ENCODE data around the gene CDH8.
"Not testable (repeated sequence)": the region's sequence is repeated elsewhere in the genome, so short reads cannot be mapped to it uniquely, and the experiment has no call there.

Gene CDH8

DNA sequence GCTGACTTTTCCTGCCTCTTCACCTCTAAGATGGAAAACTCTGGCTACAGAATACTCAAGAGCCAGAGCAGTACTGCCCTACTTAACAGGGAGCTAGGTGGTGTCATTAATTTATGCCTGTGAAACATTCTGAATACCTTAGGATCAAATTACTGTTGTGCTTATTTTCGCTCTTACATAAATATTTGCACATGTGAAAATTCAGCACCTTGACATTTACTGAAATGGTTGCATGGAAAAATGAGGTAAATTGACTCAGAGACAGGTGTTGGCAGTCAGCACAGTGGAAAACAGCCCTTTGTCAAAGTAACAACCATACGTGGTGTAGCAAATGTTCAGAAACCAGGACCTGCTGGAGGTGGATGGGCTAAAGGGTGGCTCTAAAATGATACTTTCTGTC, 193.6 kb downstream of the CDH8 start:
- DNase-seq, result no peak

DNA sequence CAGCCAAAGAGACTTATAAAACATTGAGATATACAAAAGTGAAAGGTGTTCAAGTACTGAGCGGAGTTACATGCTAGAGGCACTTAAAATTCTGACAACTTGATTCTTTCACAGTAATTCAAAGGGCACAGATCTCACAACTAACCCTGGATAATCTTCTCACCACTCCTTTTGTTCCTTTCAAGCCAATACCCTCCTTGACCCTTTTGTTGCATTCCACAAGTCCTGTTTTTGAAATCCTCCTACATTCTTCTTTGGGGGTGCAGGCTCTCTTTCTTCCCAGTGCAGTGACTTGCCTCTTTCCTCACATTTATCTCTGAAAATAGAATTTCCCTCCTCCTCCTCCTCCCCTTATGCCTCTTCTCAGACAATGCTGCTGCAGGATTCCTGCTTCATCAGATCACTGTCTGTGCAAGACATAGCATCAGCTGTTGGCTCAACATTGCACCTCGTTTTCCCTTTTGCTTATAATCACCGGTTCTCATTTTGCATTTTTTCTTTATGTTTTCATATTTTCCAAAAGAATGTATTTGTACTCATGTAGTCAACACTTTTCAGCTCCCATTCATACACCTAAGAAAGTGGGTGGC, 199.3 kb downstream of the CDH8 start:
- DNase-seq, result peak in 1 of 2 donors; percentile 5

DNA sequence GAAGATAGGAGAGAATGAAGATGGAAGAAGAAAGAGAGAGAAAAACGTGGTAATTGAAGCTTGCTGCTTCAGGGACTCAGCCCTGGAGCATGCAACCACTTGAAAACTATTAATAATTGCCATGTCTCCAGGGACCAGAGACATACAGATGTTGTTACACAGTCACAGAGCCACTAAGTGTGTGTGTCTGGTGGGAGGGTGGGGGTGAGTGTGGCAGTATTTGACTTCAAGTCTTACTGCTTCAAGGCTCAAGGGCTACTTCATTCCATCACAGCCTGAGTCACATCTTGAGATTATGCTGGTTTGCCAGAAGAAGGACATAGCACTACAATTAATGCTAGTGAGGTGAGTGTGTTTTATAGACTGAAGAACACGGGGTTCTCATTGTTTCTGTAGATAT, 202.2 kb downstream of the CDH8 start:
- no peak for DNase-seq

DNA sequence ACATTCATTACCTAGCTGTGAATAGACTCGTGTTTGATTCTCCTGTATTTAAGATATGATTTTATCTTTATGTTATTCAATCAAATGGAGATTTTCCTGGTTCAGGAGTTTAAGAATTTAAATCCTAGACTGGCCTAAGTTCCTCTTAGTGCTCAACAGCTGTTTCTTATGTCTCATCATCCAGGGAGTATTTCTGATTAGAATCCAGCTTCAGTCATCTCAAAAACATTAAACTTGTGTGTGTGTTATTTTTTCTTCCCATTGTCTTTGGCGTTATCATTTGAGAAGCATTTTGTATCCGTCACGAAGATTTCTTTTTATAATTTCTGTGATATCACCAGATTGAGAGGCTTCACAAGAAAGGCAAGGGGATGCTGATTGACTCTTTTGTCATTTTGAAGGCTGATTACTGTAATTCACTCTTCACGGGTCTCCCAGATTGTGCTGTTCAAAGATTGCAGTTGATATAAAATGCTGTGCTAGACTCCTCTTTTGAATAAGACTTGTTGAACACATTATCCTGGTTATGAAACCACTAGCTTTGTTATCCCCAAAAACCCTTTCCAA, 204.8 kb downstream of the CDH8 start:
- DNase-seq, result no peak

DNA sequence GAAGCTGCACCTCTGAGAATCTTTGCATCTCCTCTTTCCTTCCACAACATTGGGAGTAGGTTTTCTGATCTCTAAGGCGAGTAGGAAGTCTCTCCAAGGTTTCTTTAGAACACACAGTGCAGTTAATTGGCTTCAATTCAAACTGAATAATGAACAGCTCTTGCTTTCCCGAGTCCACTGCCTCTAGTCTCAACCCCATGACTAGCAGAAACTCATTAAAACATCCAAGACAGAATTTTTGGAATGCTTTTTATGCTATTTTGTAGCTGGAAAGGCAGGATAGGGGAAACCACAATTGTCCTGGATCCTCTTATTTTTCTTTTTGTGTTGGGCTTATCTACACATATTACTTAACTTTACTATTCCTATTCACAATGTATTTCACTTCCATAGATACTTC, 206.6 kb downstream of the CDH8 start:
- DNase-seq, result no peak

DNA sequence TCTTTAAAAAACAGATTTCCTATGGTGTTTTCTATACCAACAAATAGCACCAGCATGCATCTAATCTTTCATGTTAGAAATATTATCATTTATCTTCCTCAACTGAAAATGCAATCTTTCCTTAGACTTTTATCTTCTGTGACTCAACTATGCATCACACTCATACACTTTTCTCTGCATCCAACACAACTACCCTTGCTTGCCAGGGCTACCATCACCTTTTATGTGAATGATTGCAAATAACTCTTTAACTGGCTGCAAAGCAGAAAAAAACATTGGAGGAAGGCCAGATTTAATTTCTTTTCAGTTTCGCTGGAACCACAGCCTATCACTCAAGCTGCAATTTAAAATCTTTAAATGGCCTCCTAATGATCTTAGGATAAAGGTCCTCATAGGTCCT, 212.9 kb downstream of the CDH8 start:
- no peak for DNase-seq

DNA sequence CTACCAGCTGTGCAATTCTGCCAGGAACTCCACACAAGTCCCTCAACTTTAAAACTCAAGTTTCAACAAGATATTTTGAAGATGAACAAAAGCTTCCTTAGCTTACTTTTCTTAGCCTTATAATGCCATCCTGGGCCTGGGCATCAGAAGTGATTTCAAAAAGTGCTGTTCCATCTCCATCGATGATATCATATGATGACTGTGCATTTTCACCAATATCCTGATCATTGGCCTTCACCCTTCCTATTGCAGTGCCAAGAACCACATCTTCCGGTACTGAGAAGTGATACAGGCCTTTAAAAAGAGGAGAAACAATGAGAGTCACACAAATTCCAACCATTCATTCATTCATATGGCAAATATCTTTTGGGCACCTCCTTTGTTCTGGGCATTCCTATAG, 215.4 kb downstream of the CDH8 start:
- no peak for DNase-seq

DNA sequence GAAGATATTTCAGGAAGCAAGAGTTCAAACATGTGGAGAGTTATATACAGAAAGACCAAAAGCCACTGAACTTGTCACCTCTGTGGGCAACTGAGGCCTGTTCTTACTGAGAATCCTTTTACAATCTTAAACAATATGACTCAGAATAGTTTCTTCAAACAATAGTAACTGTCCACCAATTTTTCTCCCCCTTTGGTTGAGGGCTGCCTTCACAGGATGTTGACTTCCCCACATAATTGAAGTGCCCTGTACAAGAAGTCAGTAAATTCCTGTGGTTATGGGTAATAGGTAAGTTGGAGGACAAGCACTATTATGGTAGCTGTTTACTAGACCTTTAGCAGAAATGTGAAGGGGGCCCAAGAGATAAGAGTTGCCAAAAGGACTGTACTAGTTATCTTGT, 215.8 kb downstream of the CDH8 start:
- no peak for DNase-seq

DNA sequence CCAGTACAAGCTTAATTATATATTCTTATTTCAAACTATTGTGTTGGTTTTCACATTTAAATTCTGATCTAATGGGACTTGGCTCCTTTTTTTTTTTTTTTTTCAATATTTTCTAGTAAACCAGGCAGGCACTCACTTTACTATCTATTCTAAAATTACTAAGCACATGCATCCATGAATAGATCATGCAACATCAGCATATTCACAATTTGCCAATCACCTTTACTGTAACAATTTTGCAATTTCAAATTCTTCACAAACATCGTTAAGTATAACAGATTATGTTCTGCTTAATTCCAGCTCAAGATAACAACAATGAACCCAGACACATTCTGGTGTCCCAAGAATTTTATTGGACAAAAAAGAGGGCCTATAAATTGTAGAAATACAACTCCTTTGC, 217.4 kb downstream of the CDH8 start:
- DNase-seq, result no peak

DNA sequence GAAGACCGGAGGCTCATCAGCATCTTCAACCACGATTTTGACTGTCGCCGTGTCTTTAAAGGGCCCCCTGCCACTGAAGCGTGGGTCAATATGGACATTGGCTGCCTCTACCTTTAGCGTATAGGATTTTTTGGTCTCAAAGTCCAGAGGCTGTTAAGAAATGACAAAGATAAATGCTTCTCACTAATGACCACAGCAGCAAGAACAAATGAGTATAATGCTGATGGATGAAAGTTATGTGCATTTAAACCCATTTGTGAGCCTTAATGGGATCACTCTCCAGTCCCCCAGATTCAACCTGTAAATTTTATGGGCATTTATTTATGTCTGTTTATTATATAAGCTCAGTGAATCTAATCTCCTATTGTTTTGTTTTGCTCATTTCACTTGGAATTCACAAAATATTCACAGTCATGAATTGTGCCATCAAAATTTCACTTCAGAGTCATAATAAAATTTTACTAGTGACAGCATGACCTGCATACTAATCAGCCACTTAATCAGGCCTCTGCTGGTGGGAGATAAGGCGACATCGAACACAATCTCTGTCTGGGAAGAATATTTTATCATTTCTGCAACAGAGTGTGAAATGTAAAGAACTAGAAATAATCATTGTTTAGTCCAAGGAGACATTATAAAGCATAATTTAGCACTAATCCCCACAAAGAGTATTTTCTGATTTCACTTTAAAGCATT, 218.5 kb downstream of the CDH8 start:
- no peak for DNase-seq

DNA sequence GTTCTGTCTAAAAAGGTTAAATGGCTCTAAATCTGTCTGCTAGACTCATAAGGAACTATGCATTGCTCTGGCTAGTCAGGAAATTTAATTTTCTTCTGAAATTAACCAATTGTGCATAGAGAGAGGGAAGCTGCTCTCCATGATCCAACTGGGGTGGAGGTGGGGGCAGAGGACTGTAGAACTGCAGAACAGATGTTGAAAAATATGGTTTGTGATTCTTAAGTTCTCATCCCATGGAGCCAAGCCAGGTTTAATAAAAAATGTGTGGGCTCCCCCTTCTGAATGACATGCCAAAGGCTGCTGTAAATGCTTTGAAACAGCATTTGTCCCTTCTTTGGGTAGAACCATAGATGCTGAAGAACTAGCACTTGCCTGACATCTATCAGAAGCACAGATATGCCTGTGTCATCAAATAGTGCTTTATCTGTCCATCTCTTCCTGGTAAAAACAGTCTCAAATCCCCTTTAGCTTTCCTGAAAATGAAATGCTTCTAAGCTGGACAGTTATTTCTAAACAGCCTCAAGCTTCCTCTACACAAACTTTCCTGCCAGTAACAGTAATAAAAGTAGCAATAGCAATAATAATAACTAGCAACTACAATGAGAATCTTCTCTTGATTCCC, 221.4 kb downstream of the CDH8 start:
- DNase-seq, result peak in 1 of 2 donors; percentile 10

DNA sequence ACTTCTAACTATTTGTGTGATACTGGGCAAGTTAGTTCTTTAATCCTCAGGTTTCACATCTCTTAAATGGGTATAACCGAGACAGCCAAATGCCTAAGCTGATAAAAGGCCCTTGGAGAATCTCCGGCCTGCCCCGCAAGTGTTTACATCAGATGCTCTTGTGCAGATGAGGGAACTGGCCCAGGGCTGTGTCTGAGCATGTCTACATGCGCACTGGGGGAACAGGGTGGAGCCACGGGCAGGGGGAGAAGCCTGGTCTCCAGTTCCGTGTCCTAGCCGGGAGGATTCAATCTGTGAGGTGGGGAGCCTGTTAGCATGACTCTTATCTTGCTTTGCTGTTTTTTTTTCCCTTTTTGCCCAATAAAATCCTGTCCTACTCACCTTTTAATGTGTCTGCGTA, 222.9 kb downstream of the CDH8 start:
- DNase-seq, result no peak

DNA sequence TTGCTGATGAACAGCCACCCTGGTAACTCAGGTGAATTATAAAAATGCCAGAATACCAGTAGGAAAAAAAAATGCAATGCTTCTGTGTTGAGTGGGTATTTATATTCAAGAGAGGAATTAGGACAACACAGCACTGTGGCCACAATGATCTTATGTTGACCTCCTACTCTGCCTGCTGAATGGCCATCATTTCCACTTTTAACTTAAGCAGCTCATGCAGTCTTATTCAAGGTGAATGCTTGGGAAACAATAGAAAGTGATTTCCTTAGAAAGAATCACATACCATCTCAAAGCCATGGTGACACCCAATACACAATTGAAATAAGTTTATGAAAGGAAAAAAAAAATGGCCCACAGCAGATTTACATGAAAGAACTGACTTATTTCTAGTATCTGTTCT, 224.0 kb downstream of the CDH8 start:
- no peak for DNase-seq

DNA sequence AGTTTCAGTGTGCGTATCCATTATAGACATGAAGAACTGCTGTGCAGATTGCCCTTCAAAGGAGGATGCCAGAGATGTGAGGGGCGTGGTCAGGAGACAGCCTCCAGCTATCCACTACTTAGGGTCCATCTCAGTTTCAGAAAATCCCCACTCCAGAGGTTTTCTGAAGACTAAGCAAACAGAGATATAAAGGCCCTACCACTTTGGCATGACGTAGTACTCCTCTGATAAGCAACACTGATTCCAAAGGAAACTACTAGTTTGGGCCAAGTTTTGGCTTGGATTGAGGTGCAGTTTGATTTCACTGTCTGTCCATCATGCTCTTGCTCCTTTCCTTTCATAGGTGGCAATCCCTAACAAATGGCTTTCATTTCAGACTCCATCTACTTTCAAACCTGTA, 228.7 kb downstream of the CDH8 start:
- DNase-seq, result no peak

DNA sequence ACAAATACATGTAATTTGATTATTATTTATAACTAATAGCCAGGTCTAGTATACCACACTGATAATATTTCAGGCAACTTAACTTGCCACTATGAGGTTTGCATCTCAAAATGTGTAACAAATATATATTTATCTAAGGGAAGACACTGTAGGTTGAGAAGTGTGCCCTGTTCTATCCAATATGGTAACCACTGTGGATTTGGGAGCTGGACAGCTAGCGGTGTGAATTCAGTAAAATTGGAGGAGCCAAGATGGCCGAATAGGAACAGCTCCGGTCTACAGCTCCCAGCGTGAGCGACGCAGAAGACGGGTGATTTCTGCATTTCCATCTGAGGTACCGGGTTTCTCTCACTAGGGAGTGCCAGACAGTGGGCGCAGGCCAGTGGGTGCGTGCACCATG, 235.0 kb downstream of the CDH8 start:
- not testable (repeated sequence) for DNase-seq

DNA sequence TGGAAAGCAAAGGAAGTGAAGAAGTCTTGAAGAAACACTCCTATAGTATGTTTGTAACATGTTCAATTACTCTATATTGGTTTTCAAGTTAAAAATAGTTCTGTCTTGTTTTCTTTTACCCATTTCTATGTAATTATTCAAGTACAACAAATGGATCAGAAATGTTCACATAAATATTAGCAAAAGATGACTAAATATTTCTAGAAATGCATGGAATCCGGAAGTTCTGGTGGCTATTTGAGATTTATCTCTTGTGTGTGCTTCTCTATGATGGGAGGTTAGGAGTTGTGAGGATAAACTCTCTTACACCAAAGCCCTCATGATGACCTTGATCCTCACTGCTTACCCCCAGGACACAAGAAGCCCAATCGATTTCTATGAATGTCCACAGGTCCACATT, 237.5 kb downstream of the CDH8 start:
- no peak for DNase-seq

DNA sequence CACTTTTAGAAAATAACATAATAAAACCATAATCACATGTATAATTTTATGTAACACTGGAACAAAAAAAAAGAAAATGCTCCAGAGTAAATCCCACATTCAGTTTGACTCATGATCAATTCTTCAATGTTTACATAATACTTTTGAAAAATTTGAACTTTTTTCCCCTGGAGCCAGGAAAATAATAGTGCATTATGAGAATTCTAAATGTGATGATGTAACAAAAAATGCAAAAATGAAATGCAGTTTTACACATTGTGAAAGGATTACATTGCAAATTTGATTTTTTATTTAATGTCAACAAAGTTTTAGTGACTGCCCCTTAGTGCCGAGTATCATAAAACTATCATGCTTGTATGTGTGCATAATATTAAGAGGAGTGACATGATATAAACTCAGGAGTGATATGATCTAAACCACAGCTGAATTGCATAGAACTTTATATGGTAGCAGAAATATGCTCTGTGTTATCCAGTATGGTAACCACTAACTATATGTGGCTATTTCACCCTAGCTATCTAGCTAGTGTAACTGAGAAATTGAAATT, 238.2 kb downstream of the CDH8 start:
- no peak for DNase-seq

DNA sequence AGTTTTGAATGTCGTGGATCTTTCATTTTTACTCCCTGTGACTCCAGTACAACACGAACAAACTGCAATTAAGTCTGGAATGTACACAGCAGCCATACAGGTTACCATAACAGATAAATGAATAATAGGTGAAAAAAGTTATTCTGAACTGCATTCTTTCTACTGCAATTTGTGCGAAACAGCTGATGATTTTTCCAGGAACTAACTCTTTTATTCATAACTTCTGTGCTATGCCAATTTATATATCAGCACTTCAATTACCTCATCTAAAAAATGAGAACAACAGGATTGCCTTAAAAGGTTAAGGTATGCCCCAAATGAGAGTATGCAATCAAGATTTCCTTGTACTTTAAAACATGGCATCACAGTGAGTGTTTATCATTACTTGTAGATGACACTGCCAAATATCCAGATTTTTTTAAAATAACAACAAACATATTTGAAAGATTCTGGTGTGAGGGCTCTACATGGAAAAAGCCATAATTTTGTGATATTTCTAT, 238.9 kb downstream of the CDH8 start:
- DNase-seq, result no peak

DNA sequence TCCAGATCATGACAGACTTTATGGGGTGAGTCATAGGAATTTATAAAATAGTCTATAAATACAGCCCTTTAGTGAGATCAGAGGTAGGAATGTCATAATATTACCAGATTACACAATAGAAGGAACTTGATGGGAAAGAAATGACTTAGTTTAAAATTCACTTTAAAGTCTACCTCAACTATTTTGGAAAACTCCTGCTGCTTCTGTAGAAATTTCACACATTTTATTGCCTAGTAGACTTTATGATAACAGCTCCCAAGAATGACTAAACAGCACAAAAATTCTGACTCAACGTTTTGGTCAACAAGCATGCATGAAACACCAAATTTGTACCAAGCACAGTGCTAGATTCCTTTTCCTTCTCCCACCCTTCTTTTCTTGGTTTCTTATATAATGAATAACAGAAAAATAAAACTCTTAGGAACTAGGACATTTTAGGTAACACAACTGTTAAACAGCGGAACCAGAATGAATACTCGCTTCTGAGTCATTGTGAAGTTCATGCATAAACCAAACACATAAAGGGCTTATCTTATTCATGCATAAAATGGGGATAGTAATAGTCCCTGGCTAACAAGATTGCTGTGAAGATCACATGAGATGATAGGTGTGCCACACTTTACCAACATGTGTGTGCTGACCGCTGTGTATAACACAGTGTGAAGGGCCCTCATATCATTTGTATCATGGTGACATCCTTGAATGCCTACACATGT, 243.9 kb downstream of the CDH8 start:
- peak in 1 of 2 donors; percentile 28 for DNase-seq

DNA sequence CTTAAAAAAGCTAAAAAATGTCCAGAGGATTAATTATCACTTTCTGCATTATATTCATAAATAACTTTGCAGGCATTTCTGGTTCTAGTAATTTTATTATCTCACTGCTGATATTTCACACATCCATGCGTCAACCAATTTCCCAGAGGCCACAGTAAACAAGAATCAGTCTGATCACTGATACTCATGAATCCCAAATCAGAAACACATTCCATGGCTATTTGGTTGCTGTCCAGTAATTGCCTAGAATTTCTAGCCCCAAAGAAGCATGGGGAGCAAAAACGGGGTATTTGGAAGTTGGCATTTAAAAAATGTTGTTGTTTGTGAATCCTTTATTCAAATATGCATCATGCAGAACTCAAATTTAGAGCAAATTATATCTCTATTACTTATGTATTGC, 244.8 kb downstream of the CDH8 start:
- DNase-seq, result no peak

DNA sequence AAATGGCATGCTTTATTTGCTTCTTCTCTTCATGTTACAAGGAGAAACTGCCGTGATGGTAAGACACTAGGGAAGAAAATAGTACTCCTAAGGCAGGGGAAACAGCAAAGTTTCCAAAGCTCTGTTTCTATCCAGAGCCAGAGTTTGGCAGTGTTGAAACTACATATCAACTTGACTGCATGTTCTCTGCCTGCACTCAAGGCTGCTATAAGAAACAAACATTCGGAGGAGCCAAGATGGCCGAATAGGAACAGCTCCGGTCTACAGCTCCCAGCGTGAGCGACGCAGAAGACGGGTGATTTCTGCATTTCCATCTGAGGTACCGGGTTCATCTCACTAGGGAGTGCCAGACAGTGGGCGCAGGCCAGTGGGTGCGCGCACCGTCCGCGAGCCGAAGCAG, 254.4 kb downstream of the CDH8 start:
- DNase-seq, result not testable (repeated sequence)

DNA sequence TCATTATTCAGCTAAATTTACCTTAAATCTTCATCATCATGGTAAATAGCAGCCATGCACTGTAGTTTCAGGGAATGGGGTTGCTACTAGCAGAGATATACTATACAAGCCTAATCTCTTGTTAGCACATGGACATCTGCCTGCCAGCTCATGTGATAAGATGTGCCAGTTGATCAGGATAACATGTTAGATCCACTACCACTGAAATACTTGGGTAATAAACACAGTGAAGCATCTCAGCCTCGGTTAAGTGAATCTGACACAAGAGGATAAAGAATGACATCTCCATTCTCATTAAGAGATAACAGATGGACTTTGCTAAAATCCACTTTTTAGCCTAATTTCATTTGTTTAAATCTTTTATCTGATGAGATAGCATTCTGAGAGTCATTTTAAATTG, 256.1 kb downstream of the CDH8 start:
- no peak for DNase-seq

DNA sequence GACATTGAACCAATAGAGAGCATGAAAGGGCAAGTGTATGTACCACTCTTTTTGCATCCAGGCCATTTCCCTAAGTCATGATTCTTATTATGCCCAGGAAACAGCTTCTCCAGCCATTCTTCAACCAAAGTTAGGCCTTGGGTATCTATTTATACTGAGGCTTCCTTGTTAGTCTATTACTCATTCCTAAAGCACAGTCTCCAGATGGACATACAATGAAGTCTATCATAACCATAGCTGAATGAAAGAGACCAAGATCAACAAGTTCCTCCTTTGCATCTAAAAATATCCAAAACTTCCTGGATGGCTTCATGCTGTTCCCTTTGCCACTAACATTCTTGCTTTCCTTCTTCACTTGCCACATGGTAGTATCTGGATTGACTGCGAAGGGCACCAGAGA, 265.9 kb downstream of the CDH8 start:
- DNase-seq, result no peak
